PC-3 (cell line): Measurements from ENCODE around the gene SLC35B4.

ENCODE experiments used
- CTCF ChIP-seq: fragments of 300-600 bp; sonication (generic); conservative IDR thresholded peaks from 2 replicates; pipeline ENCODE4 v1.5.1; 2017; ENCODE audit warnings: antibody characterized with exemption, low read depth, mild to moderate bottlenecking, low read length
- EZH2 ChIP-seq: fragments of 300-600 bp; sonication (generic); IDR thresholded peaks from one replicate; pipeline ENCODE4 v1.6.1; 2017; ENCODE audit warnings: antibody characterized with exemption, mild to moderate bottlenecking, low read length; ENCODE audit not compliant: unreplicated experiment

DNA sequence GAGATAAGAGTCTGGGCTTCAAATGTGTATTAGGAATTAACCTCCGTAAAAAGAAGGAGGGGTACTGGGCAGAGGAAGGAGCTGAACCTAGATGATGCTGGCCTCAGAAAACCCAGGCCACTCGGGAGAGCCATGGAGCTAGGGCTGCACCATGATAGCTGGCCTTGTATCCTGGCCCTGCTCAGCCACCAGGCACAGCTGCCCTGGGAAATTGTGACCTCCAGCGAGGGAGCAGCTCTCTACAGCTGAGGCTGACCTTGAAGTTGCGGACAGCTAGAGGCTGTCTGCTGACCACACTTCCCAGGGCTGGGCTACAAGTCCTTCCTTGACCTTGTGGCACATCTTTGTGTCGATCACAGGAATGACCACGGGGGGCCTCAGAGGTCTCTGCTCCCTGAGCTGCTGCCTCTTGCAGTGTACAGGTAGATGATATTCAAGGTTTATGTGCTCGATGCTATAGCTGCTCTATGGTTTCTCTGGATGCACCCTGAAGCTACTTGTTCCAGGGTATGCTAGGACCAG, 38.3 kb upstream of the SLC35B4 start:
- no peak for TF ChIP-seq CTCF
- no peak for TF ChIP-seq EZH2
